Measurements from ENCODE around the gene GPR18.

DNA sequence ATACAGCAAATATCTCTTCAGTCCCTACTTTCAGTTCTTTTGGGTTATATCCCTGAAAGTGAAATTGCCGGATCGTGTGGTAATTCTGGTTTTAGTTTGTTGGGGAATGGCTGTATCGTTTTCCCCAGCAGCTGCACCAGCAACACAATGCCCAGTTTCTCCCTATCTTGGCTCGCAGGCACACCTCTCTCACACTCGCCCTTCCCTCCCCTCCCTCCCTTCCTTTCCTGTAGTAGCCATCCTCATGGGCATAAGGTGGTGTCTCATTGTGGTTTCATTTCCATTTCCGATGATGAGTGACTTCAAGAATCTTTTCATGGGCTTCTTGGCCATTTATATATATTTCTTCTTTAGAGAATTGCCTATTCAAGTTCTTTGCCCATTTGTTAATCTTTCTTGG is 8.6 kb upstream of the GPR18 start:
- TF ChIP-seq, protein P1, sequence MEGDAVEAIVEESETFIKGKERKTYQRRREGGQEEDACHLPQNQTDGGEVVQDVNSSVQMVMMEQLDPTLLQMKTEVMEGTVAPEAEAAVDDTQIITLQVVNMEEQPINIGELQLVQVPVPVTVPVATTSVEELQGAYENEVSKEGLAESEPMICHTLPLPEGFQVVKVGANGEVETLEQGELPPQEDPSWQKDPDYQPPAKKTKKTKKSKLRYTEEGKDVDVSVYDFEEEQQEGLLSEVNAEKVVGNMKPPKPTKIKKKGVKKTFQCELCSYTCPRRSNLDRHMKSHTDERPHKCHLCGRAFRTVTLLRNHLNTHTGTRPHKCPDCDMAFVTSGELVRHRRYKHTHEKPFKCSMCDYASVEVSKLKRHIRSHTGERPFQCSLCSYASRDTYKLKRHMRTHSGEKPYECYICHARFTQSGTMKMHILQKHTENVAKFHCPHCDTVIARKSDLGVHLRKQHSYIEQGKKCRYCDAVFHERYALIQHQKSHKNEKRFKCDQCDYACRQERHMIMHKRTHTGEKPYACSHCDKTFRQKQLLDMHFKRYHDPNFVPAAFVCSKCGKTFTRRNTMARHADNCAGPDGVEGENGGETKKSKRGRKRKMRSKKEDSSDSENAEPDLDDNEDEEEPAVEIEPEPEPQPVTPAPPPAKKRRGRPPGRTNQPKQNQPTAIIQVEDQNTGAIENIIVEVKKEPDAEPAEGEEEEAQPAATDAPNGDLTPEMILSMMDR (IDR thresholded peaks at IDR 0.05): no peak
- no peak for TF ChIP-seq POLR2A (IDR thresholded peaks at IDR 0.05)

Measured in uterus (tissue), 2 donors.